HG02610 (cell line): ENCODE measurements around the gene RSPO4.

Experiments used
- ATAC-seq: cut with Tn5 transposase; IDR thresholded peaks from one replicate; pipeline ENCODE4 v1.9.1; 2021; ENCODE audit warnings: mild to moderate bottlenecking, moderate library complexity; ENCODE audit not compliant: unreplicated experiment

The RSPO4 gene

DNA sequence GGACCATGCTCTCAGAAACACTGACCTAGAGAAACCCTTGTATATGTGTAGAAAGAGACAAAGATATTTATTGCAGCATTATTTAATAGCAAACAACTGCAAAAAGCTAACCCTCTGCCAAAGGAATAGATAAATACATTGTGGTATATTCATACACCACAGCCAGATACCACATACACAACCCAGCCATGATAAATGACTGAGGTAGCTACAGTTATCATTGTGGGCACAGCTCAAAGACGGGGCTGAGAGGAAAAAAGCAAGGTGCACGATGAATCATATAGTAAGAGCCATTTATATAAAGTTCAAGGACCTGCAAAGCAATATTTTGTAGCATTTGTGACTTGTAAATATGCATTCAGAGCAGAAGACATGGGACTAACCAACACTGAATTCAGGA is 30.8 kb downstream of the RSPO4 start:
- no peak for ATAC-seq

DNA sequence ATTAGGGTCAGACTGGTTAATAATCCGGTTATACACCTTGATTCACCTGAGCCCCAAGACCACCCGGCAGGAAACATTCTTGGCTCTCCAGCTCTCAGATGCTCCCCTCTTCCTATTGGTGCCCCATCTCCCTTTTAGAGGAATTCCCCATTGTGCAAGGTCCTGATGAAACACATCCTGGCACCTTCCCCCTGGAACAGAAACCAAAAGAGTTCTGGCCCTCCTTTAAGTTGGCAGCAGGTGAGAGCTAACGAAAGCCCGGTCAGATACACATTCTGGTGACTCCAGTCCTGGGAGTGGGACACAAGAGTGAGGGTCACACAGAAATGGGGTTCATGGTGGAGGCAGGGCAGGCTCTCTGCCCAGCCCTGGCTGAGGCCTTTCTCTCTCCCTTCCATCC is 32.2 kb downstream of the RSPO4 start:
- ATAC-seq: no peak

DNA sequence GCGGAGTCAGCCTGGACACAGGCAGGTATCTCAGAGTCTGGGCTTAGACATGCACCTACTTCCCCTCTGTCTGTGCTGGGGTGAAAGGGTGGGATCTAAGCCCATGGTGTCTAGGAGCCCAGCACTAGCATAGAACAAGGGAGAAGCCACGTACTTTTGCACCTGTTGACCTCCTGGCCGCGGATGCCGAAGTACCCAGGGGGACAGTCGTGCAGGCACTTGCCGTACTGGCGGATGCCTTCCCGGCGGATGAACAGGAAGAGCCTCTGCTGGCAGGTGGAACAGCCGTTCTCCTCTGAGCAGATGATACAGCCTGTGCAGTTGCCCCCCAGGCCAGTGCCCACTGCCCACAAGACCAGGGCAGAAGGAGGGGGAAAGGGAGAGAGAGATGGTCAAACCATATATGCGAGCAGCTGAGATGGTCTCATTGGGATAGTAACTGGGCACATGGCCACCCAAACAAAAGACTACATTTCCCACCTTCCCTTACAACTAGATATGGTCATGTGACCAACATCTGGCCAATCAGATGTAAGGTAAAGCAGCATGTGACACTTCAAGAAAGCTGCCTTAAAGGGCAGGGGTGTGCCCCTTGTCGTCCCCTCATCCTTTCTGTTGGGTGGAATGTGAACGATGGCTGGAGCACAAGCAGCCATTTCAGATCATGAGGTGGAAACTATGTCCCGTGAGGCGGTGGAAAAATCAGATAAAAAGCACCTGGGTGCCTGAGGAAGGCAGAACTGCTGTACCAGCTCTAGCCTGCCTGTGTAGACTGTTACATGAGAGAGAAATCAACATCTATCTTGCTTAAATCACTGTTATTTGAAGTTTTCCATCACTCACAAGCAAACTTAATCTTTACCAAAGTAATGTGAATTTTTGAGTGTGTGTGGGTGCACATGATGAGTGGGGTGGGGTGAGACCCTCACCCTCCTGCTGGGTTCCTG is 34.0 kb downstream of the RSPO4 start:
- ATAC-seq: no peak

DNA sequence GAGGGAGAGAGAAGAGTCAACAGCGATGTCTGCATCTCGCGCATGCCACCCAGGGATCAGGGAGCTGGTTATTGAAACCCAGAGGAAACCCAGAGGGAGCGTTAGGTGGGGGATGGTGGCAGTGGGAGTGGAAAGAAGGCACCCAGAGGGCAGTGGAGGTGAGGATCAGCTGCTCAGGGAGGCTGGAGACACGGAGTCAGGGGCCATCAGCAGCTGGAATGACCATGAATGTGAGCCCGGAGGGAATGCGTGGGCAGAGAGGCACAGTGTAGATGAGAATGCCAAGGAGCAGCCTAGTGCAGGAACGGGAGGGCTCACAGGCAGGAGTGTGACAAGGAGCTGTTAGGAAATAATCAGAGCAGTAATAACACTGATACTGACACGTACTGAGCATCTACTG is 36.2 kb downstream of the RSPO4 start:
- ATAC-seq: no peak

- ATAC-seq: no peak
These were observed 38.3 kb downstream of the RSPO4 start for GRCh38 chr20:963795-964194.

GRCh38 chr20:962683-963082 is 39.4 kb downstream of the RSPO4 start:
- ATAC-seq: no peak

- no peak for ATAC-seq
These were observed 39.9 kb downstream of the RSPO4 start for GRCh38 chr20:962223-962622.

DNA sequence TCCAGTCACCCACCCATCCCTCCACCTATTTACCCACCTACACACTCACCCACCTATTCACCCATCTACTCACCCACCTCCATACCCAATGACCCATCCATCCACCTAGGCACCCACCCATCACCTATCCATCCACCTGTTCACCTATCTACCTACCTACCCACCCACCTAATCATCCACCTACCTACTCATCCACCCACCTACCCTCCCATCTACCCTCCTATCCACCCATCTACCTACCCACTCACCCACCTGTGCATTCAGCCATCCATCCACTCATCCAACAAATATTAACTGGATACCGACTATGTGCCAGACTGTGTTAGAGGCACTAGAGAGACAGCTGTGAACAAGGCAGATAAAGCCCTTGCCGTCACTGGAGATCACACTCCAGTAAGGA is 40.3 kb downstream of the RSPO4 start:
- ATAC-seq: no peak

DNA sequence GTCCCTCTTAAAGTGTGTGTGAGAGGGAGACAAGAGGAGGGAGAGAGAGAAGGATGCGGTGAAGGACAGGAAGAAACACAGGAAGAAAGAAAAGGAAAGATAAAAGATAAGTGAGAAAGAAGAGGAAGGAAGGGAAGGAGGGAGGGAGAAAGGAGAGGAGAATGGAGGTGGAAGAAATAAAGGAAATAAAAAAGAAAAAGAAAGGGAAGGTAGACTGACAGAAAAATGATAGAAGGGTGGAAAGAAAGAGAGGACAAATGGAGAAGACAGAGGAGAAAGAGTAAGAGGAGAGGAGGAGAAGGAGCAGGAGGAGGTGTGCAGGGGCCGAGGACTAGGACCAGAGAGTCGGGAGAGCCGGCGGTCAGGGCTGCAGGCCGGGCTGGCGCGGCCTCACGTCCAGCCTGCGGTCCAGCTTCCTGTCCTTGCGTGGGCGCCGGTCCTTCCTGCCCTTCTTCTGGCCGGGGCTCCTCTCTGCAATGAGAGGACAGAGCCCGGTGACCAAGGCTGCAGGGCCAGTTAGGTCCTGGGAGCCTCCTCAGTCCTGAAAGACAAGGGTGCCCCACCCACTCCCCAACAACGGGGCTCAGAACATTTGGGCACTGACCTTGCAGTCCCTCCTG is 42.0 kb downstream of the RSPO4 start:
- ATAC-seq: no peak

- ATAC-seq: no peak
These were observed 42.9 kb downstream of the RSPO4 start for GRCh38 chr20:958936-959815.

- no peak for ATAC-seq
These were observed 44.6 kb downstream of the RSPO4 start for GRCh38 chr20:957544-957943.

DNA sequence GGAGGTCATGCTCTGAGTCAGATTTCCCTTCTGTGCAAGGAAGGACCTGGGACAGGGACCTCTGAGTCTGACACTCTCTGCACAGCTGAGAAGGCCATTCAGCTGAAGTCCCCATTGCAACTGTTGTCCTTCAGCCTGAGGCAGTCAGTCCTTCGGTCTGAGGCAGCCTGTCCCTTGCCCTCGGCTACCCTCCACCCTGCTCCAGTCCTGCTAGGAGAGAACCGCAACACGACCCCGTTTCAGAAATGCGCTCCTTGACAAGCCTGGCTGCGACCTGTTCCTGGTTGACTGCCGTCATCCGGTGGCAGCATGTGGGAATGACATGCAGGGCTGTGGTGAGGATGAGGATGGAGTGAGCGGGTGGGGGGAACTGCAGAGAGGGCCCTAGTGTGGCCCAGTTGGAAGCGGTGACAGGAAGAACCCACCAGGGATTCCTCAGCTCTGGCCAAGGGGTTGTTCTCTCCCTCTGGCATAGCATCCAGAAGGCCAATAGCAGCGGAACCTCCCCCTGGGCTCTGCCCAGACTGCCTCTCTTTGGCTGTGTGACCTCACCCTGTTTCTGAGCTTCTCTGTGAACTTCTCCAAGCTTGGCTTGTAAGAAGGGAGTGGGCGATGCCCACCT is 45.7 kb downstream of the RSPO4 start:
- ATAC-seq: peak; percentile 49

DNA sequence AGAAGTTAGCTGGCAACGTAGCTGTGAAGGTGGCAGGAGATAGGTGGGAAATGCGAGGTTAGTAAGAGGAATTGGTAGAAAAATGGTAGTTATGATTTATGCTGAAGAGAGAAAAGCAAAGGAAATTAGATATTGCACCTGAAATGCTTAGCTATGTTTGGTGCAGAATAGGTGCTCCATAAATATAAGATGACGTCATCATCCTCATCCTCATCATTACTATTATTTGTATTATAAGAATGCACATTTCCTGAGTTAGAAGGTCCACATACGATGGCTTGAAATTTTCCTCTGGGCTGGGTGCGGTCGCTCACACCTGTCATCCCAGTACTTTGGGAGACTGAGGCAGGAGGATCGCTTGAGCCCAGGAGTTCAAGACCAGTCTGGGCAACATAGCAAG is 46.5 kb downstream of the RSPO4 start:
- ATAC-seq: no peak

- ATAC-seq: no peak
These were observed 47.0 kb downstream of the RSPO4 start for GRCh38 chr20:955111-955510.

GRCh38 chr20:953742-954141 is 48.4 kb downstream of the RSPO4 start:
- no peak for ATAC-seq

GRCh38 chr20:952196-952795 is 49.8 kb downstream of the RSPO4 start:
- ATAC-seq: no peak

DNA sequence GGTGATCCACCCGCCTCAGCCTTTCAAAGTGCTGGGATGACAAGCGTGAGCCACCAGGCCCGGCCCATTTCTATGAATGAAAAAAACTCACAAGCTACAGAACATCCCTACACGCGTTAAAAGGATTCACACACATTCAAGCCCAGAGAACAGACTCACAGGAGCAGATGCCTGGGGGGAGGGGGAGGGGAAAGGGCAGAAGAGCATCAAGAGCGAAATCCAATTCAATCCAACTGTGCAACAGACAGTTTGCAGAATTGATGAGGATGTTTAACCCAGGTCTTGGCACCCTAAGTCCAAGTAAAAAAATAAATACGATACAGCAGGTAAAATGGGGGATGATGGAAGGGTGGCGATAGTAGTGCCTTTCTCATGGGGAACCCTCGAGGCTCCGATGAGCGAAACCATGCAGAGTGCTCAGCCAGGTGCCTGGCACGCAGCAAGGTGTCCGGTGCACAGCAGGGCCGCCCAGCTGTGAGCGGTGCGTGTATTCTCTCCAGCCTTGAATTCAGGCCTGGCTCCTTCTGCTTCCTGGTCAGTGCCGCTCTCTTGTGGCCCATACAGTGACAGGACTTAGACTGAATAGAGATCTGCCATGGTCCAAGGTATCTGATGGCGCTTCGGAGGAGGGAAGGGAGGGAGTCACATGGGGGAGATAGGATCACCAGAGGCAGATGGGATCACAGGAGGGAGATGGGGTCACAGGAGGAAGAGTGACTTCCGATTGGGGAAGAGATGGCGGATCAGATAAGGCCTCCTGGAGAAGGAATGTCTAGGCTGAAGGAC is 50.5 kb downstream of the RSPO4 start:
- ATAC-seq: no peak

GRCh38 chr20:949717-950116 is 52.4 kb downstream of the RSPO4 start:
- ATAC-seq: no peak

DNA sequence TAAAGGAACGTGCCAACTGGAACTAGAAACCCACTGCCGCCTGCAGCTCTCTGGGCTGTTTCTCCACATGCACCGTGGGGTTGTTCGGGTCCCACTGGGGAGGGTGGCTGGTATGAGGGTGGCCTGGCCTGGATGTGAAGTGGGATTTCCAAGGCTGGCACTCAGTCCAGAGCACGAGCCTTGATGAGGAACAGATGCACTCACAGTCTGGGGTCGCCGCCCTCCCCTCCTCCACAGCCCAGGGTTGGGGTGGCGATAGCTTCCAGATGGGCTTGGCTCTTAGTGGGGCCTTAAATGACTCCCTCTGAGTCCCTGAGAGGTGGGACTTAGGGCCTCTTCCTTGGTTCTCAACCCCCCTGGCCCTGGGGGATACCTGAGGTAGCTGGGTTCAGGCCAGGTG is 55.3 kb downstream of the RSPO4 start:
- ATAC-seq: no peak

DNA sequence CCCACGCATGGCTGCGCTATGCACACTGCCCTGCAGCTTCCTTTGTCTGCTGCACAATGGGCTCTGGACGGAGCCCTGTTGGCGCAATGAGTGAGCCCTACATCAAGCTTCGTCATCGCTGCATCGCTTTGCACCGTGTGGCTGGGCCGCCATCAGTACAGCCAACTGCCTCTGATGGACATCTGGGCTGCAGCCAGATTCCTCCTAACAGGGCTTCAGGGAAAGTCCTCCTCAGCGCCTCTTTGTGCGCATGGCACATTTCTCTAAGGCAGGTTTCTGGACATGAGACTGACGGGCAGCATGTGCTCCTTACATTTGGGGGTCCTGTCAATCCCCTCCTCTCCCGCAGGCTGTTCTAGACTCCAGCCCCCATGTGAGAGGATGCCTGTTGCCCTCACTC is 56.3 kb downstream of the RSPO4 start:
- no peak for ATAC-seq
